ENCODE results near the gene HTT-AS.

GRCh38 chr4:3016961-3017360 lies 57.4 kb downstream of the HTT-AS start:
- TF ChIP-seq FOXP2 (optimal IDR thresholded peaks at IDR 0.05; ENCODE audit: borderline replicate concordance, extremely low read depth, extremely low read length, insufficient read depth): no peak
- no peak for TF ChIP-seq TAF1 (IDR thresholded peaks at IDR 0.05; ENCODE audit: borderline replicate concordance, insufficient read depth, low read length)
- no peak for TF ChIP-seq POLR2AphosphoS5 (IDR thresholded peaks at IDR 0.05; ENCODE audit: low read depth, low read length)
- TF ChIP-seq SIN3A (IDR thresholded peaks at IDR 0.05; ENCODE audit: borderline replicate concordance, insufficient read depth, low read length): no peak
- no peak for TF ChIP-seq REST (IDR thresholded peaks at IDR 0.05; ENCODE audit: insufficient read depth in 1 of 2, low read depth in 2 of 2, low read length in 2 of 2)

Data from PFSK-1 (cell line).